DND-41 (cell line): ENCODE data around the gene KRTAP9-2.

Source experiments
- ATAC-seq: fragments of 200-7000 bp; cut with Tn5 transposase; 3 replicates; pipeline ENCODE4 v1.9.1; 2021; ENCODE audit warnings: low read depth; ENCODE audit not compliant: insufficient read depth
- DNase-seq: peaks from one replicate; pipeline ENCODE4 v3.0.0-alpha.2; 2020
- H2AFZ ChIP-seq: 2 replicates; pipeline ENCODE4 v1.6.0; 2012; ENCODE audit warnings: low read depth, low read length
- H3K27ac ChIP-seq: 2 replicates; pipeline ENCODE4 v1.5.1; 2012; ENCODE audit warnings: low read length, inconsistent platforms
- H3K27me3 ChIP-seq: fragments of 200-600 bp; sonication (generic); 2 replicates; pipeline ENCODE4 v1.6.0; 2012; ENCODE audit warnings: low read length, mild to moderate bottlenecking, inconsistent platforms; ENCODE audit not compliant: insufficient read depth, poor library complexity
- H3K36me3 ChIP-seq: 2 replicates; pipeline ENCODE4 v1.5.1; 2012; ENCODE audit warnings: low read length, inconsistent platforms; ENCODE audit not compliant: insufficient read depth
- H3K4me1 ChIP-seq: 2 replicates; pipeline ENCODE4 v1.5.1; 2012; ENCODE audit warnings: mild to moderate bottlenecking, low read length; ENCODE audit not compliant: insufficient read depth
- H3K4me2 ChIP-seq: 2 replicates; pipeline ENCODE4 v1.6.0; 2012; ENCODE audit warnings: mild to moderate bottlenecking, moderate library complexity, low read length, inconsistent platforms; ENCODE audit not compliant: insufficient read depth
- H3K4me3 ChIP-seq, 2 experiments: fragments of 200-600 bp in 1 of 2; shearing (Covaris generic) in 1 of 2; 2 replicates each; pipeline ENCODE4 v1.5.1; 2012 to 2016; ENCODE audit warnings: inconsistent platforms in 2 of 2, low read length in 2 of 2, mild to moderate bottlenecking in 2 of 2, low read depth in 1 of 2, moderate library complexity in 1 of 2
- H3K79me2 ChIP-seq: 2 replicates; pipeline ENCODE4 v1.6.0; 2012; ENCODE audit warnings: low read length, inconsistent platforms; ENCODE audit not compliant: insufficient read depth
- H3K9ac ChIP-seq: 2 replicates; pipeline ENCODE4 v1.6.0; 2012; ENCODE audit warnings: low read depth, mild to moderate bottlenecking, inconsistent platforms, low read length, moderate library complexity
- H3K9me3 ChIP-seq: 2 replicates; pipeline ENCODE4 v1.5.1; 2012; ENCODE audit warnings: low read length, moderate library complexity, mild to moderate bottlenecking, inconsistent platforms; ENCODE audit not compliant: insufficient read depth, severe bottlenecking
- H4K20me1 ChIP-seq: 2 replicates; pipeline ENCODE4 v1.6.0; 2012; ENCODE audit warnings: low read length; ENCODE audit not compliant: insufficient read depth
- EZH2 ChIP-seq: IDR thresholded peaks from 3 replicates; pipeline ENCODE4 v1.6.1; 2012; ENCODE audit warnings: borderline replicate concordance, low read depth, mild to moderate bottlenecking, moderate library complexity, low read length, inconsistent platforms; ENCODE audit not compliant: severe bottlenecking
- TF ChIP-seq, protein P1 (sequence below): IDR thresholded peaks from 2 replicates; pipeline ENCODE4 v1.5.1; 2012; ENCODE audit warnings: borderline replicate concordance, low read length, moderate library complexity, mild to moderate bottlenecking; ENCODE audit not compliant: poor library complexity, severe bottlenecking; ENCODE audit errors: extremely low read depth

Gene KRTAP9-2

DNA sequence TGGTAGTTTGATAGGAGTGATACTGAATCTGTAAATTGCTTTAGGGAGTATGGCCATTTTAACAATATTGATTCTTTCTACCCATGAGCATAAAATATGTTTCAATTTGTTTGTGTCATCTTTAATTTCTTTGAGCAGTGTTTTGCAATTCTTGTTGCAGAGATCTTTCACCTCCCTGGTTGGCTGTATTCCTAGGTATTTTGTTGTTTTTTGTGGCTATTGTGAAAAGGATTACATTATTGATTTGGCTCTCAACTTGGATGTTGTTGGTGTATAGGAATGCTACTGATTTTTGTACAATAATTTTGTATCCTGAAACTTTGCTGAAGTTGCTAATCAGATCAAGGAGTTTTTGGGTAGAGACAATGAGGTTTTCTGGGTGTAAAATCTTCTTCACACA is 32.0 kb downstream of the KRTAP9-2 start:
- H3K4me1 ChIP-seq: no peaks in the 10 kb centered on the region
- TF ChIP-seq EZH2: no peak
- TF ChIP-seq, protein P1, sequence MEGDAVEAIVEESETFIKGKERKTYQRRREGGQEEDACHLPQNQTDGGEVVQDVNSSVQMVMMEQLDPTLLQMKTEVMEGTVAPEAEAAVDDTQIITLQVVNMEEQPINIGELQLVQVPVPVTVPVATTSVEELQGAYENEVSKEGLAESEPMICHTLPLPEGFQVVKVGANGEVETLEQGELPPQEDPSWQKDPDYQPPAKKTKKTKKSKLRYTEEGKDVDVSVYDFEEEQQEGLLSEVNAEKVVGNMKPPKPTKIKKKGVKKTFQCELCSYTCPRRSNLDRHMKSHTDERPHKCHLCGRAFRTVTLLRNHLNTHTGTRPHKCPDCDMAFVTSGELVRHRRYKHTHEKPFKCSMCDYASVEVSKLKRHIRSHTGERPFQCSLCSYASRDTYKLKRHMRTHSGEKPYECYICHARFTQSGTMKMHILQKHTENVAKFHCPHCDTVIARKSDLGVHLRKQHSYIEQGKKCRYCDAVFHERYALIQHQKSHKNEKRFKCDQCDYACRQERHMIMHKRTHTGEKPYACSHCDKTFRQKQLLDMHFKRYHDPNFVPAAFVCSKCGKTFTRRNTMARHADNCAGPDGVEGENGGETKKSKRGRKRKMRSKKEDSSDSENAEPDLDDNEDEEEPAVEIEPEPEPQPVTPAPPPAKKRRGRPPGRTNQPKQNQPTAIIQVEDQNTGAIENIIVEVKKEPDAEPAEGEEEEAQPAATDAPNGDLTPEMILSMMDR: no peak
- DNase-seq (no peak), ATAC-seq (no peak)
- no peaks in the 10 kb centered on the region for H3K79me2 ChIP-seq
- no peak overlapping the region for H3K9ac ChIP-seq
- H3K9me3 ChIP-seq: no peaks in the 10 kb centered on the region
- peaks cover 6% of the 10 kb centered on the region for H3K27me3 ChIP-seq
- no peak overlapping the region for H3K4me3 ChIP-seq
- H3K36me3 ChIP-seq: no peaks in the 10 kb centered on the region
- no peaks in the 10 kb centered on the region for H4K20me1 ChIP-seq
- H2AFZ ChIP-seq: no peak overlapping the region
- no peak overlapping the region for H3K27ac ChIP-seq
- no peak overlapping the region for H3K4me2 ChIP-seq

DNA sequence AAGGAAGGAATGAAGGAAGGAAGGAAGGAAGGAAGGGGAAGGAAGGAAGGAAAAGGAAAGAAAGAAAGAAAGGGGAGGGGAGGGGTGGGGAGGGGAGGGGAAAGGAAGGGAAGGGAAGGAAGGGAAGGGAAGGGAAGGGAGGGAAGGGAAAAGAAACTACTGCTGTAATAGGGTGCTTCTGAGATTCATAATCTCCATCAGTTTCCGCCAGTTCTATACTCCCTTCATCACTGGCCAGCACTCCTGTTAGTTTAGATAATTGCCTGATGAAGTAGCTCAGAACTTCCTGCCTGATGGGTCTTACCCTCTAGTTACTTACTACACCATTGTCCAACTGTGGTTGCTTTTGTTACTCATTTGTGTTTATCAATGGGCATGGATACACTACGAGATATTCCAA is 36.8 kb downstream of the KRTAP9-2 start:
- Histone ChIP-seq H3K27me3 (peaks cover 13% of the 10 kb centered on the region), H4K20me1 (no peaks in the 10 kb centered on the region), H3K4me1 (no peaks in the 10 kb centered on the region), H3K4me3 (no peak overlapping the region), H2AFZ (no peak overlapping the region), H3K36me3 (no peaks in the 10 kb centered on the region), H3K27ac (no peak overlapping the region), H3K4me2 (no peak overlapping the region), H3K79me2 (no peaks in the 10 kb centered on the region), H3K9ac (no peak overlapping the region), H3K9me3 (no peaks in the 10 kb centered on the region)
- DNase-seq (no peak), ATAC-seq (no peak)
- TF ChIP-seq, protein P1: no peak
- TF ChIP-seq EZH2: no peak

DNA sequence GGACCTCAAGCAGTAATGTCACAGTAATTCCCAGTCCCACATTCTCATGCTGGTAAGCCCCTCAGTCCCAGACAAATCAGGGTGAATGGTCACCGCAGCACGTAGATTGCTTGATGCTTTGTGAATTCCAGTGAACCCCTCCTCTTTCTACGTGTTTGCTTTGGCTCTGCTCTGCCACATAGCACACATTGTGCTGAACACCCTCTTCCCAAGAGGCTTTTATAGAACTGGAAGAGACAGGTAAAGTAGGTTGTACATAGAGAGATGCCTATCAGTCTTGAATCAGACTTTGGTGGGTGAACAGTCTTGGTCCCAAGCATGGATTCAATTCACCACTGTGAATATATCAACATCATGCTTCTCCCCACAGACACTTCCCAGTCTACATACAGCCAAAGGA is 38.2 kb downstream of the KRTAP9-2 start:
- H4K20me1 ChIP-seq: no peaks in the 10 kb centered on the region
- no peaks in the 10 kb centered on the region for H3K9me3 ChIP-seq
- no peak overlapping the region for H3K27ac ChIP-seq
- ATAC-seq (no peak), DNase-seq (no peak)
- H3K36me3 ChIP-seq: no peaks in the 10 kb centered on the region
- no peak overlapping the region for H2AFZ ChIP-seq
- TF ChIP-seq EZH2: no peak
- TF ChIP-seq, protein P1: no peak
- no peak overlapping the region for H3K9ac ChIP-seq
- no peak overlapping the region for H3K4me2 ChIP-seq
- peaks cover 13% of the 10 kb centered on the region for H3K27me3 ChIP-seq
- no peaks in the 10 kb centered on the region for H3K4me1 ChIP-seq
- no peak overlapping the region for H3K4me3 ChIP-seq
- H3K79me2 ChIP-seq: no peaks in the 10 kb centered on the region

DNA sequence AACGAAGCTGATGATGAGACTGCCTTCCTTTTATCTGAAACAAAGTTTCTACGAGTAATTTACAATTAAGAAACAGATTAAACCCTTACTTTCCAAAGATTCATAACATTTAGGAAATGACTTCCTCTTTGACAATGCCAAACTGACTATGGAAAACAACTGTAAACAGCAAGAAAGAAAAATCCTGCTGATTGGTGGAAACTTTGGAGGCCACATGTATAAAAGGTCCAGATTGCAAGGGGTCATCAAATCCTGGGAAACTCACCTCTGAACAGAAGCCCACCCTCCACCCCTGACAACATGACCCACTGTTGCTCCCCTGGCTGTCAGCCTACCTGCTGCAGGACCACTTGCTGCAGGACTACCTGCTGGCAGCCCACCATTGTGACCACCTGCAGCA is 38.6 kb downstream of the KRTAP9-2 start, which contains the start of gene KRTAP9-6:
TSS of gene KRTAP9-6 (plus strand) at position 301 of the 400 bp plus-strand sequence. CDS start at position 301, 0 bp downstream.
- H2AFZ ChIP-seq: no peak within 1 kb of the TSS
- no peak for DNase-seq
- TF ChIP-seq EZH2: no peak
- TF ChIP-seq, protein P1: no peak
- H3K4me2 ChIP-seq: no peak within 1 kb of the TSS
- H3K27ac ChIP-seq: no peak within 1 kb of the TSS
- no peaks in the 10 kb centered on the region for H3K79me2 ChIP-seq
- no peaks in the 10 kb centered on the region for H3K9me3 ChIP-seq
- H3K36me3 ChIP-seq: no peaks in the 10 kb centered on the region
- ATAC-seq: no peak
- no peak within 1 kb of the TSS for H3K4me3 ChIP-seq
- H4K20me1 ChIP-seq: no peaks in the 10 kb centered on the region
- peaks cover 13% of the 10 kb centered on the region for H3K27me3 ChIP-seq
- H3K4me1 ChIP-seq: no peaks in the 10 kb centered on the region
- no peak within 1 kb of the TSS for H3K9ac ChIP-seq
